Peyer's patch (tissue), 4 donors: Measurements from ENCODE around the gene DNASE2. TPM values are rescaled to one million over a fixed set of nuclear protein-coding genes. Genes with fewer than 3 reads are reported as not detected.

Source experiments
- DNase-seq, 3 donors: peaks; one replicate each; pipeline ENCODE4 v3.0.0-alpha.2; 2017 to 2019
- H3K27ac ChIP-seq, 4 donors: fragments of 200-600 bp; sonication (generic); one replicate each; pipeline ENCODE4 v1.5.1; 2016 to 2019
- H3K27me3 ChIP-seq, 2 donors: fragments of 200-600 bp; sonication (generic); one replicate each; pipeline ENCODE4 v1.5.1; 2019
- H3K36me3 ChIP-seq, 3 donors: fragments of 200-600 bp; sonication (generic); one replicate each; pipeline ENCODE4 v1.5.1; 2016 to 2019
- H3K4me1 ChIP-seq, 4 donors: fragments of 200-600 bp; sonication (generic); one replicate each; pipeline ENCODE4 v1.5.1; 2016 to 2019
- H3K4me3 ChIP-seq, 4 donors: fragments of 200-600 bp; sonication (generic); 1 replicate in 3 of 4; 2 replicates in 1 of 4; pipeline ENCODE4 v1.5.1; 2016 to 2019; ENCODE audit warnings: mild to moderate bottlenecking in 1 of 4
- H3K9me3 ChIP-seq, 4 donors: fragments of 200-600 bp; sonication (generic); one replicate each; pipeline ENCODE4 v1.5.1; 2016 to 2019; ENCODE audit warnings: mild to moderate bottlenecking in 1 of 4
- POLR2A ChIP-seq, 2 donors: fragments of 450-650 bp; IDR thresholded peaks; one replicate each; pipeline ENCODE4 v1.5.1; 2017; ENCODE audit warnings: antibody characterized with exemption in 2 of 2, mild to moderate bottlenecking in 2 of 2, moderate library complexity in 2 of 2
- total RNA-seq, 4 donors: library from RNA; depleted of rRNA; stranded (reverse); fragments of >200 nt; gene quantifications; one replicate each; pipeline ENCODE4 v1.1.0, GENCODE V29; 2016
- TF ChIP-seq, protein P1 (sequence below), 6 experiments: fragments of 450-650 bp in 4 of 6; fragments of 200-600 bp in 2 of 6; sonication (generic) in 1 of 6; IDR thresholded peaks; one replicate each; pipeline ENCODE4 v1.5.1; 2017 to 2019; ENCODE audit warnings: antibody characterized with exemption in 6 of 6, mild to moderate bottlenecking in 3 of 6, moderate library complexity in 1 of 6

The DNASE2 gene
- total RNA-seq, 4 donors from 2014 or later = 8.9 to 16.5 (median 9.4) TPM

DNA sequence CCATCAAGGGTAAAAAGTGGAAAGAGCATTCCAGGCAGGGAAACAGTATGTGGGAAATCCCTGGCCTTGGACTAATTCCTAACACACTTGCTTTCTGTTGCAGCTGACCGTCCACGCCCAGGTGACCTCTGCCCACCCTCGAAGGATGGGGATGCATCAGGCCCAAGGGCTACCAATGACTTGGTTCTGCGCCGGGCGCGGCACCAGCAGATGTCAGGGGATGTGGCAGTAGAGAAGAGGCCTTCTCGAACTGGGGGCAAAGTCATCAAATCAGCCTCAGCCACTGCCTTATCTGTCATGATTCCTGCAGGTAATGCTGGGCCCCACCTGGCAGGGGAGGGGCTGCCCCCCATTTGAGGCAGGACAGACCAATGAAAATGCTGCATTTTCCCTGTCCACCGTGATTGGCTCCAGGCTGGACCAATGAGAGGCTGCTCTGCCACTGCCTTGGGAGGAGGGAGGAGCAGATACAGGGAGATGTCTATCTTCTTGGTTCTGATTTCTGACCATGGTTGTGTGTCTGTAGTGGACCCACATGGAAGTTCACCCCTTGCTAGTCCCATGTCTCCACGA lies 12.6 kb downstream of the DNASE2 start:
- Histone ChIP-seq H3K4me1 (peaks cover 0 to 14% (median 6%) of the 10 kb centered on the region in 4 donors), H3K9me3 (no peaks in the 10 kb centered on the region), H3K4me3 (no peak overlapping the region), H3K27ac (no peak overlapping the region), H3K27me3 (no peaks in the 10 kb centered on the region), H3K36me3 (no peaks in the 10 kb centered on the region)
- no peak for TF ChIP-seq POLR2A (IDR thresholded peaks at IDR 0.05)
- TF ChIP-seq, protein P1, sequence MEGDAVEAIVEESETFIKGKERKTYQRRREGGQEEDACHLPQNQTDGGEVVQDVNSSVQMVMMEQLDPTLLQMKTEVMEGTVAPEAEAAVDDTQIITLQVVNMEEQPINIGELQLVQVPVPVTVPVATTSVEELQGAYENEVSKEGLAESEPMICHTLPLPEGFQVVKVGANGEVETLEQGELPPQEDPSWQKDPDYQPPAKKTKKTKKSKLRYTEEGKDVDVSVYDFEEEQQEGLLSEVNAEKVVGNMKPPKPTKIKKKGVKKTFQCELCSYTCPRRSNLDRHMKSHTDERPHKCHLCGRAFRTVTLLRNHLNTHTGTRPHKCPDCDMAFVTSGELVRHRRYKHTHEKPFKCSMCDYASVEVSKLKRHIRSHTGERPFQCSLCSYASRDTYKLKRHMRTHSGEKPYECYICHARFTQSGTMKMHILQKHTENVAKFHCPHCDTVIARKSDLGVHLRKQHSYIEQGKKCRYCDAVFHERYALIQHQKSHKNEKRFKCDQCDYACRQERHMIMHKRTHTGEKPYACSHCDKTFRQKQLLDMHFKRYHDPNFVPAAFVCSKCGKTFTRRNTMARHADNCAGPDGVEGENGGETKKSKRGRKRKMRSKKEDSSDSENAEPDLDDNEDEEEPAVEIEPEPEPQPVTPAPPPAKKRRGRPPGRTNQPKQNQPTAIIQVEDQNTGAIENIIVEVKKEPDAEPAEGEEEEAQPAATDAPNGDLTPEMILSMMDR (IDR thresholded peaks at IDR 0.05) = no peak
- no peak for DNase-seq

DNA sequence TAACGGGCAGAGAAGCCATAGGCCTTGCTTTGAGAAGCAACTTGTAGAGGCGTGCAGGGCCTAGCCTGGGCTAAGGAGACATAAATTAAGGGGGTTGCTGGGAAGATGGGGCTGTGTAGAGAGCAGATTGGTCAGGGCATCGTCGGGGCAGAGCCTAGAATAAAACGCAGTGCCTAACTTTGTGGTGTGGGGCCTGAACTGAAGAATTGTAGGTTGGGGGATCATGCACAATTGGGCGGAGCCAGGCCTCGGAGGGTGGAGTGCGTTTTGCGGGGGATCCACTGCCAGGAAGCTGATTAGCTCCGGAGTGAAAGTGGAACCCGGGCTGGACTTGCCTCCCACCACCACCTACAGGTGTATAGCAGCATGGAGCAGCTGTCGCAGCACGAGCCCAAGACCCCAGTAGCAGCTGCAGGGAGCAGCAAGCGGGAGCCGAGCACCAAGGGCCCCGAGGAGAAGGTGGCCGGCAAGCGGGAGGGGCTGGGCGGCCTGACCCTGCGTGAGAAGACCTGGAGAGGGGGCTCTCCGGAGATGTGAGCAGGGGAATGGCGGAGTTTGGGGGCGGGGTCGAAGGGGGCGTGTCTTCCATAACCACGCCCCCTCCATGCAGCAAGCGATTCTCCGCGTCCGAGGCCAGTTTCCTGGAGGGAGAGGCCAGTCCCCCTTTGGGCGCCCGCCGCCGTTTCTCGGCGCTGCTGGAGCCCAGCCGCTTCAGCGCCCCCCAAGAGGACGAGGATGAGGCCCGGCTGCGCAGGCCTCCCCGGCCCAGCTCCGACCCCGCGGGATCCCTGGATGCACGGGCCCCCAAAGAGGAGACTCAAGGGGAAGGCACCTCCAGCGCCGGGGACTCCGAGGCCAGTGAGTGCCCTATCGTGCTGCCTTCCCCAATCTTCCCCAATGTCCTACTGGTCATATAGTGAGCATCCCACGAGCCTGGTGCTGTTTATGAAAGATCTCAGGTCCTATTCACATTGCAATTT lies 13.8 kb downstream of the DNASE2 start:
- peak; percentile 72 to 83 (median 80) for DNase-seq
- Histone ChIP-seq H3K36me3 (no peaks in the 10 kb centered on the region), H3K4me1 (peaks cover 0 to 14% (median 6%) of the 10 kb centered on the region in 4 donors), H3K27me3 (no peaks in the 10 kb centered on the region), H3K9me3 (no peaks in the 10 kb centered on the region), H3K4me3 (peak overlapping the region; percentile 22 to 52 (median 44)), H3K27ac (peak overlapping the region in 1 of 4 donors; percentile 35)
- TF ChIP-seq POLR2A (IDR thresholded peaks at IDR 0.05) = no peak
- TF ChIP-seq, protein P1 (IDR thresholded peaks at IDR 0.05) = no peak

DNA sequence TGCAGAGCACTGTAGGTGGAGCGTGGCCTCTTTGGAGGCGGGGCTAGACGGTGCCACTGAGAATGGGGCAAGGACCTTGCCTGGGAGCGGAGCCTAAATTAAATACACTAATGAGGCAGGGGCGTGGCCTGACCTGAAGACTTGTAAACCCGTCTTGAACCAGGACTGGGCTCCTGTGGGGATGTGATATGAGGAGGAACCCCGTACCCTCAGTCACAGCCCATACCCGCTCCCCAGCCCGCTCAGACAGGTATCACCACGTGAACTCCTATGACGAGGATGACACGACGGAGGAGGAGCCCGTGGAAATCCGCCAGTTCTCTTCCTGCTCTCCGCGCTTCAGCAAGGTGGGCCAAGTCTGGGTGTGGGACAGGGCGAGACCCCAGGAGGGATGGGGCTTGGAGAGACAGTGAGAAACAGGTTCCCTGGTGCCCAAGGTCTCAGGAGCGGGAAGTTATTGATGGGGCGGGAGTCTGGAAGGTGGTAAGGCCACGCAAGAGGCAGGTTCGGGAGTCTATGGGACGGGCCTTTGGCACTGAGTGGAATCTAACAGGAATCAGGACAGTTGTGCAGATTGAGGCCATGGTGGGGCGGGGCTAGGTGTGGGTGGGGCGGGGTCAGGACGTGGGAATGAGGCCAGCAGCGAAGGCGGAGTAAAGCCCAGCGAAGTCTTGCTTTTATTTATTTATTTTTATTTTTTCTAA lies 14.7 kb downstream of the DNASE2 start:
- Histone ChIP-seq H3K4me1 (peaks cover 0 to 14% (median 6%) of the 10 kb centered on the region in 4 donors), H3K4me3 (no peak overlapping the region), H3K36me3 (no peaks in the 10 kb centered on the region), H3K9me3 (no peaks in the 10 kb centered on the region), H3K27me3 (no peaks in the 10 kb centered on the region), H3K27ac (no peak overlapping the region)
- no peak for TF ChIP-seq POLR2A (IDR thresholded peaks at IDR 0.05)
- TF ChIP-seq, protein P1 (IDR thresholded peaks at IDR 0.05) = no peak
- DNase-seq = no peak

DNA sequence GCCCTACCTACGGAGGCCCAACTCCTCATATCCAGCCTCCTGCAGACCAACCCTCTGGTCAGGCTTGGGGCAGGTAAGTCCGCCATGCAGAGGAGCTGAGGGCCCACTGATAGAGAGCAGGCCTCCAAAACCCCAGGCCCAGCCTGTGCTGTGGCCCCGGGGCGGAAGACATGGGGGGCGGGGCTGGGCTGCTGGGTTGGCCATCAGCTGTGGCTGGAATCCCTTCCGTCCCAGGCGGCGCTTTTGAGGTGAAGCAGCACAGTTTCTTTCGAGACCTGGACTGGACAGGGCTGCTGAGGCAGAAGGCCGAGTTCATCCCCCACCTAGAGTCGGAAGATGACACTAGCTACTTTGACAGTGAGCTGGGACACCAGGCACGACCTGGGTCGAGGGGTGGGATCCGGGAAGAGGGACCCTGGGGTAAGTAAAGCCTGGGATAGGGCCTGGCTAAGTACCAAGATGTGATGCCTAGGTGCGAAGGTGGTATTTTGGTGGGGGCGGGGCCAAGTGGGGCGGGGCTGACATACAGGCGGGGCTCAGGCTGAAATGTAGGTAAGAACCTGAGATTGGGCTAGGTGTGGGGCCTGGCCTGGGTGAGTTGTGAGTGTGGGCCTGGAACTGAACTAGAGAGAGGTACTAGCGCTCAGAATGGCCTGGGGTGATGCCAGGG lies 15.4 kb downstream of the DNASE2 start:
- no peak for TF ChIP-seq POLR2A (IDR thresholded peaks at IDR 0.05)
- TF ChIP-seq, protein P1 (IDR thresholded peaks at IDR 0.05) = no peak
- Histone ChIP-seq H3K36me3 (no peaks in the 10 kb centered on the region), H3K9me3 (no peaks in the 10 kb centered on the region), H3K4me3 (no peak overlapping the region), H3K27me3 (no peaks in the 10 kb centered on the region), H3K4me1 (peaks cover 0 to 14% (median 6%) of the 10 kb centered on the region in 4 donors), H3K27ac (no peak overlapping the region)
- no peak for DNase-seq
